ENCODE measurements around the gene USP9Y.

- no peak for TF ChIP-seq POLR2A (IDR thresholded peaks at IDR 0.05)
- TF ChIP-seq CTCF (IDR thresholded peaks at IDR 0.05), result no peak
- no peak for TF ChIP-seq POLR2AphosphoS5 (IDR thresholded peaks at IDR 0.05)
- TF ChIP-seq EP300 (IDR thresholded peaks at IDR 0.05), result no peak
Observed at GRCh38 chrY:12678111-12678510, 22.9 kb upstream of the USP9Y start.

Data from gastroesophageal sphincter (tissue), 3 donors.